Inflammatory macrophage treated with lipopolysaccharide for 4 hours (primary cell): ENCODE data around the gene SPNS3.

Source experiments
- DNase-seq: peaks from one replicate; pipeline ENCODE4 v3.0.0-alpha.2; 2020

Gene SPNS3

GRCh38 chr17:4512156-4513112, 78.7 kb downstream of the SPNS3 start:
- no peak for DNase-seq

DNA sequence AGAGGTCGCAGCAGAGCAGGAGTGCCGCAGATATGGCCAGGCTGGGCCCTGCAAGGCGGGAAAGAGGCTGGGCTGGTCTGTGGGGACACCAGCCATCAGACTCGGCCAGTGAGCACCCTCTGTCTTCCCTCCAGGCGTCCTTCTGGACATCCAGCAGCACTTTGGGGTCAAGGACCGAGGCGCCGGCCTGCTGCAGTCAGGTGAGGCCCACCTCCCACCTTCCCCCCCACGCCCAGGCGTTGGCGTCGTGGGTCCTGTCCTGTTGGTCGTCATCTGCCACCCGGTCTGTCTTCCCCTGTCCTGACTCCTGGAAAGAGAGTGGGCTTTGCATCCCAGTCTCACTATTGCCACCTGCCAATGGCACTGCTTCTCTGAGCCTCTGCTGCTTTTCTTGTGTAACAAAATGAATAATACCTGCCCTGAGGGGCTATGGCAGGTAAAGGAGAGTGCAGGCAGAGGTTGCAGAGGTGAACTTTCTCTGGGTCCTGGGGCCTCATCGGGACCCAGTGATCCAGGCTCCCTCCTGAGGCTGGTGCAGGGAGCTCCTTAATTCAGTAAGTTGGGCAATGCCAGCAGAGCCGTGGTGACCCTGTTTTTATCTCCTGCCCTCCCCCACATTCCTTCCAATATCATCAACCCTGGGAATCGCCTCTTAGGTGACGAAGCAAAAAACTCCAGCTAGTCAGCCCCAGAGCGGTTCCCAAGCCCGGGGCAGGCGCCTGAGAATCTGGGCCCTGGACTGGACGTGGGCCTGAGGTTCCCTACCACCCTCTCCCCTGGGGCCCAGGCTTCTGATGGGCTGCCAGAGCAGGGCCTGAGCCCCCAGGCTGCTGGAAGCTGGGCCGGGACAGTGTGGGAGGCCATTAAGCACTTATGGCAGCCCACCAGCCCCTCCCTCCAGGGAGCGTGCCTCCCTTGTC, 79.6 kb downstream of the SPNS3 start:
- DNase-seq: no peak

GRCh38 chr17:4514206-4514605, 80.5 kb downstream of the SPNS3 start:
- no peak for DNase-seq

DNA sequence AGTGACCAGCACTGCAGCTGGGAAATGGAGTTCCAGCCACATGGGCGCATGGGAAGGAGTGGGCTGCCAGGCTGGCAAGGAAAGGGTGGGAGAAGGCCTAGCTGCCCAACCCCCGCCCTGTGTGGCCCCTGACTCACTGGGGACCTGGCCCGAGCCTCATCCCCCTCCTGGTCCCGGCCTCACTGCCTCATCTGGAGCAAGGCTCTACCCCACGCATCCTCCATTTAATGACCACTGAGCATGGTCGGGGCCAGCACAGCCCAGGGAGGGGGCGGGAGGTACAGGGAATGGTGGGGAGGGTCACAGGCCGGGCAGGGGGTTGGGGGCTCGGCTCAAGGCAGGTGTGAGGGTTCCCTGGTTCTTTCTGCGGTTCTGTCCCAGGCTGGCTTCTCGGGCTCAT, 81.0 kb downstream of the SPNS3 start:
- no peak for DNase-seq

GRCh38 chr17:4515501-4515900, 81.8 kb downstream of the SPNS3 start:
- no peak for DNase-seq

GRCh38 chr17:4516735-4517134, 83.0 kb downstream of the SPNS3 start:
- DNase-seq: no peak

DNA sequence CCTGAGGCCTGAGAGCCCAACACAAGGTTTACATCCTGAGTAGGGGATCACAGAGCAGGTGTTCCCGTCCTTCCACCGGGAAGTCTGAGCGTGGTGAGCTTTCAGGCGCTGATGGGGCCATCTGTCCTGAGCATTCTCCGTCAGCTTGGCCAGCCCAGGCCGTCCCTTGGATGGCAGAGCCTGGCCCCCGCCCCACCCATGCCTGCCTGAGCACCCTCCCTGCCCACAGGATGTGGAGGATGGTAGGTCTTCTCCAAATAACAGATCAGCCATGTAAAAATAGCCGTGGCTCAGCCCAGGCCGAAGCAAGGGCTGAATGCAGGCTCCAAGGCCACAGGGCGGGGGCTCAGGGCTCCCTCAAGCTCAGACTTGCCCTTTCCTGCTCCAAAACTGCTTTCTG, 85.2 kb downstream of the SPNS3 start:
- DNase-seq: no peak

GRCh38 chr17:4519361-4519788, 85.6 kb downstream of the SPNS3 start:
- no peak for DNase-seq

GRCh38 chr17:4520060-4520893, 86.5 kb downstream of the SPNS3 start:
- DNase-seq: no peak

- DNase-seq: no peak
Observed at GRCh38 chr17:4520894-4521600, 87.3 kb downstream of the SPNS3 start.

- DNase-seq: no peak
Observed at GRCh38 chr17:4522661-4523060, 88.9 kb downstream of the SPNS3 start.

DNA sequence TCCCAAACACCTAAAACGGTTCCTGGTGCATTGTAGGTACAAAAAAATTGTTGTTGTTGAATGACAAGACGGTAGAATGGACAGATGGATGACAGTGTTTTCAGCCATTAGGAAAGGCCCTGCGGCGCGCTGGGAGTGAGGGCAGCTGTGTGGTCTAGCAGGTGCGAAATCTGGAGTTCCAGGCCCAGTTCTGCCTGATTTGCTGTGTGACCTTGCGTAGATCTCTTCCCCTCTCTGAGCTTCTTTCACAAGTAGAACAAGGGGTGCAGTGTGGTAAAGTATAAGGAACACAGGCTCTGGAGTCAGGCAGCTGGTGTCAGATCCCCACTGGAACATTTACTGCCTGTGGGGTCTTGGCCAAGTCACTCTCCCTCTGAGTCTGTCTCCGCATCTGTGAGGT, 90.2 kb downstream of the SPNS3 start:
- DNase-seq: no peak

- peak; percentile 58 for DNase-seq
Observed at GRCh38 chr17:4525691-4526397, 92.1 kb downstream of the SPNS3 start.

DNA sequence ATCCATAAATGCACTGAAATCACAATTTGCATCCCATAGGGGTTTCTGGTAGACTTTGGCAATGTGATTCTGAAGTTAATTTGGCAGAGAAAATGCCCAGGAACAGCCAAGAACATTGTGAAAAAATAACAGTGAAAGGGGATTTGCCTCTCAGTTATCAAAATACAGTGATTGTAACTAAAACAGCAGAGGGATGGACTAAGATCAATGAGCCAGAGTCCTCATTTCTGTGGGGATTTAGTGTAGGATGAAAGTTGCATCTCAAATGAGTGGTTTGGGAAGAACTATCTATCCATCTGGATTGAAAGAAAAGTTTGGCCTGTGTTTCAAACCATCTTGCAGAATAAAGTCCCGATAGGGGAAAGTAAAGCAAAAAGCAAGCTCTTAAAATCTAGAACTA, 93.4 kb downstream of the SPNS3 start:
- DNase-seq: no peak

DNA sequence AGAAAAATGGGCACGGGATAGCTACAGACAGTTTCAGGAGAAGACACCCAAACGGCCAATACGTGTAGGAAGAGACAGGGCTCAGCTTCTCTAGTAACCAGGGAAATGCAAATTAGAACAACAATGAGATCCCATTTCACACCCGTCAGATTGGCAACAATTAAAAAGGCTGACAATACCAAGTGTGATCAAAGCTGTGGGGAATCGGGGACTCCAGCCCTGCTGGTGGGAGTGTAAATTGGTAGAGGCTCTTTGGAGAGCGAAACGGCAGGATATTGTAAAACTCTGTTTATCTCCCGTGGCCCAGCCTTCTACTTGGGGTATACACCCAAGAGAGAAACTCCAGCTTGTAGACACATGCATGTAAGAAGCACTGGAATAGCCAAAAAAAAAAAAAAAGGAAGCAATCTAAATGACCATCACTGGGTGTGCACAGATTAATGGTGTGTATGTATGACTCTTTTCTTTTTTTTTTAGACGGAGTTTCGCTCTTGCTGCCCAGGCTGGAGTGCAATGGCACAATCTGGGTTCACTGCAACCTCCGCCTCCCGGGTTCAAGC, 93.9 kb downstream of the SPNS3 start:
- DNase-seq: no peak

- DNase-seq: no peak
Observed at GRCh38 chr17:4529533-4530152, 95.9 kb downstream of the SPNS3 start.

DNA sequence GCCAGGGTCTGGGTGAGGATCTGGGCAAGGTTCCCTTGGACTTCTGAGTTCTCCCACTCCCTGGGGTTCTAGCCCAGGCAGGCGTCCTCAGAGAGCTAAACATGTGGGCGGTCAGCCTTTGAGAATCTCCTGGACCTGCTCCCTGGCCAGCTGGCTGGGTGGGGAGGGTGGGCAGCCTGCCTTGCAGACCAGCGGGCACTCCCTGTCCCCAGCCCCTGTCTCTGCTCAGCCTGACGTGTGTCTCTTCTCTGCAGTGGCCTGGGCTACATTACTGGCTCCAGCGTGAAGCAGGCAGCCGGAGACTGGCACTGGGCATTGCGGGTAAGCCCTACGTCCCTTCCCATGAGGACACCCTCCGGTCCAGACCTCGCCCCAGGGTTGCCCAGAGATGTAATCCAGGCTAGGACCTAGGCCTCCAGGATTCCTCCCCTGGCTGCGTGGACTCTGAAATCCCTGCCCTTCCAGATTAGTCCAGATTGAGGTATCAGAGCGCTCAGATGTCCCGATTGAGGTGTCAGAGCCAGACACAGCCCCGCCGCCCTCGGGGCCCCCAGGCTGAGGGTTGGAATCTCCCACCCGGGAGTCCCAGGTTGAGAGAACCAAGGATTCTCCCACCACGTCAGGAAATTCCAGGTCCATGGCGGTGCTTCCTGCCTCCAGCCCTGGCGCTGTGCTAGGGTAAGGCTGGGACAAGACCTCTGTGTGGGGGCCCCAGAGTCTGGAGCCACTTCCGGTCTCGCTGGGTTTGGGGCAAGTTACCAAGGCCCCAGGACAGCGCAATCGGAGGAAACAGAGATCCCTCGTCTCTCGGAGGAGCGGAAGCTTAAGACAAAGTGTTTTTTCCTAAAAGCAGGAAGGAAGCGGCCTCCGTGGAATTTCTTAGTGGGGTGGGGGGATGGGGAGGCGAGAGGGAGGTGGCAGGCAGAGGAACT, 97.3 kb downstream of the SPNS3 start:
- DNase-seq: no peak

- no peak for DNase-seq
Observed at GRCh38 chr17:4531988-4532736, 98.4 kb downstream of the SPNS3 start.
